Naive B cell (primary cell): ENCODE results near the gene KAZN. TPM values are rescaled to one million over a fixed set of nuclear protein-coding genes. Genes with fewer than 3 reads are reported as not detected.

Experiments used
- ATAC-seq, 2 donors: fragments of 150-1000 bp; cut with Tn5 transposase; 2 replicates each; pipeline ENCODE4 v1.10.0; 2021; ENCODE audit warnings: low read depth in 2 of 2, mild to moderate bottlenecking in 2 of 2, moderate library complexity in 2 of 2
- DNase-seq: peaks from one replicate; pipeline ENCODE4 v3.0.0; 2022
- H3K27ac Mint-ChIP-seq, 6 donors: one replicate each; pipeline ENCODE4 v1.8.0; 2020 to 2022; ENCODE audit warnings: mild to moderate bottlenecking in 6 of 6, mixed read lengths in 6 of 6, moderate library complexity in 5 of 6, inconsistent platforms in 2 of 6
- H3K27me3 Mint-ChIP-seq, 3 donors: one replicate each; pipeline ENCODE4 v1.8.0; 2021 to 2022; ENCODE audit warnings: mixed read lengths in 3 of 3, mild to moderate bottlenecking in 1 of 3
- H3K36me3 Mint-ChIP-seq, 2 donors: one replicate each; pipeline ENCODE4 v1.8.0; 2020 to 2022; ENCODE audit warnings: mixed read lengths in 2 of 2, inconsistent platforms in 1 of 2, mild to moderate bottlenecking in 1 of 2
- H3K4me1 Mint-ChIP-seq, 3 donors: one replicate each; pipeline ENCODE4 v1.8.0; 2020 to 2022; ENCODE audit warnings: mixed read lengths in 3 of 3, inconsistent platforms in 1 of 3, mild to moderate bottlenecking in 1 of 3, moderate library complexity in 1 of 3
- H3K4me3 Mint-ChIP-seq, 8 donors: one replicate each; pipeline ENCODE4 v1.8.0; 2020 to 2022; ENCODE audit warnings: mild to moderate bottlenecking in 8 of 8, mixed read lengths in 8 of 8, moderate library complexity in 8 of 8, inconsistent platforms in 2 of 8
- H3K9me3 Mint-ChIP-seq, 7 donors: one replicate each; pipeline ENCODE4 v1.8.0; 2020 to 2022; ENCODE audit warnings: mixed read lengths in 7 of 7, mild to moderate bottlenecking in 5 of 7, inconsistent platforms in 2 of 7, moderate library complexity in 1 of 7
- polyA plus RNA-seq, 6 donors: library from polyadenylated mRNA; unstranded; fragments of 300-500 nt; fragmentation: Illumina TruSeq; gene quantifications; one replicate each; pipeline ENCODE4 v1.2.3, GENCODE V29; 2021; ENCODE audit warnings: low read depth in 6 of 6

Gene KAZN
- polyA plus RNA-seq, 6 donors from 2014 or later: 0.16 TPM; not detected in 5

- Mint-ChIP-seq H3K9me3 (peaks cover 0 to 1% (median 0%) of the 10 kb centered on the region in 7 donors), H3K27ac (peak overlapping the region in 5 of 6 donors; percentile 12 to 72 (median 44)), H3K36me3 (no peaks in the 10 kb centered on the region), H3K4me3 (peak overlapping the region in 6 of 8 donors; percentile 8 to 64 (median 33)), H3K27me3 (no peaks in the 10 kb centered on the region), H3K4me1 (peaks cover 14 to 18% (median 16%) of the 10 kb centered on the region in 3 donors)
- DNase-seq (peak; percentile 1), ATAC-seq (peak; percentile 73)
Measured at GRCh38 chr1:14881775-14882672, 283.5 kb downstream of the KAZN start.

- no peak overlapping the region for H3K4me3 Mint-ChIP-seq
- no peaks in the 10 kb centered on the region for H3K9me3 Mint-ChIP-seq
- DNase-seq (no peak), ATAC-seq (no peak)
- no peaks in the 10 kb centered on the region for H3K27me3 Mint-ChIP-seq
- H3K27ac Mint-ChIP-seq: no peak overlapping the region
- peaks cover 14 to 18% (median 16%) of the 10 kb centered on the region in 3 donors for H3K4me1 Mint-ChIP-seq
- no peaks in the 10 kb centered on the region for H3K36me3 Mint-ChIP-seq
Measured at GRCh38 chr1:14884614-14885175, 286.2 kb downstream of the KAZN start.

DNA sequence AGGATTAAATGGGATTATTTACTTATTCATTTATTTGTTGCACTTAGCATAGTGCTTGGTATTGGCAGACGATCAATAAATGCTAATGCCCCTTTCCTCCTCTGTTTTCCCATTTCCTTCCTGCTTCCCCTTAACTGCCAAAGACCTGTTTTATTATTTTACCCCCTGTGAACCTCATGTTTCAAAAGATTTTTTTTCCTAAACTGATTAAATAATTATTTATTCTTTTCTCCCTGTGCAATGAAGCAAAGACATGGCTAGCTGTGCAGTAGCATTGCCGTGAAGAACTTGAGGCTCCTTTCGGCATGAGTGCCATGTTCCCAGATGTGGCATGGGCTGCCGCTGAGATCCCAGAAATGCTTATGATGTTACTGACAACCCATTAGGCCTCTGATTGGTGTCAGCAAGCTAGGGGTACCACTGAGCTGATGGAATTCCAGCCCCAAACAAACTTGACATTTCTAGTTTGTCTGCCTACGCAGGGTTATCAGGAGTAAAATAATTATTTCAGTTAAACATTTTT lies 288.6 kb downstream of the KAZN start:
- Mint-ChIP-seq H3K36me3 (no peaks in the 10 kb centered on the region), H3K27me3 (peaks cover 0 to under 1% (median under 1%) of the 10 kb centered on the region in 3 donors), H3K4me1 (peaks cover 5 to 9% (median 6%) of the 10 kb centered on the region in 3 donors), H3K27ac (no peak overlapping the region), H3K4me3 (no peak overlapping the region), H3K9me3 (peaks cover 0 to 2% (median 0%) of the 10 kb centered on the region in 7 donors)
- no peak for DNase-seq
- ATAC-seq: no peak

GRCh38 chr1:14887764-14888350 lies 289.4 kb downstream of the KAZN start:
- Mint-ChIP-seq H3K27me3 (peaks cover 3 to 8% (median 8%) of the 10 kb centered on the region in 3 donors), H3K27ac (no peak overlapping the region), H3K36me3 (no peaks in the 10 kb centered on the region), H3K4me3 (no peak overlapping the region), H3K4me1 (peaks cover 0 to 3% (median 0%) of the 10 kb centered on the region in 3 donors), H3K9me3 (peaks cover 0 to 2% (median 0%) of the 10 kb centered on the region in 7 donors)
- no peak for ATAC-seq
- DNase-seq: no peak

- Mint-ChIP-seq H3K9me3 (peaks cover 0 to 2% (median 0%) of the 10 kb centered on the region in 7 donors), H3K27me3 (peaks cover 3 to 13% (median 12%) of the 10 kb centered on the region in 3 donors), H3K4me3 (no peak overlapping the region), H3K27ac (peak overlapping the region in 1 of 6 donors; percentile 75), H3K4me1 (peaks cover 0 to 1% (median 0%) of the 10 kb centered on the region in 3 donors), H3K36me3 (no peaks in the 10 kb centered on the region)
- DNase-seq (no peak), ATAC-seq (no peak)
Measured at GRCh38 chr1:14888374-14888773, 289.9 kb downstream of the KAZN start.

GRCh38 chr1:14889825-14890440 lies 291.4 kb downstream of the KAZN start:
- ATAC-seq (no peak), DNase-seq (no peak)
- Mint-ChIP-seq H3K27me3 (peaks cover 7 to 22% (median 16%) of the 10 kb centered on the region in 3 donors), H3K4me3 (no peak overlapping the region), H3K36me3 (no peaks in the 10 kb centered on the region), H3K4me1 (no peaks in the 10 kb centered on the region), H3K9me3 (peaks cover 0 to 2% (median 0%) of the 10 kb centered on the region in 7 donors), H3K27ac (no peak overlapping the region)

GRCh38 chr1:14891991-14892390 lies 293.5 kb downstream of the KAZN start:
- ATAC-seq (no peak), DNase-seq (no peak)
- Mint-ChIP-seq H3K27me3 (peaks cover 7 to 22% (median 16%) of the 10 kb centered on the region in 3 donors), H3K4me1 (no peaks in the 10 kb centered on the region), H3K27ac (no peak overlapping the region), H3K9me3 (peaks cover 0 to 3% (median 0%) of the 10 kb centered on the region in 7 donors), H3K36me3 (no peaks in the 10 kb centered on the region), H3K4me3 (no peak overlapping the region)

DNA sequence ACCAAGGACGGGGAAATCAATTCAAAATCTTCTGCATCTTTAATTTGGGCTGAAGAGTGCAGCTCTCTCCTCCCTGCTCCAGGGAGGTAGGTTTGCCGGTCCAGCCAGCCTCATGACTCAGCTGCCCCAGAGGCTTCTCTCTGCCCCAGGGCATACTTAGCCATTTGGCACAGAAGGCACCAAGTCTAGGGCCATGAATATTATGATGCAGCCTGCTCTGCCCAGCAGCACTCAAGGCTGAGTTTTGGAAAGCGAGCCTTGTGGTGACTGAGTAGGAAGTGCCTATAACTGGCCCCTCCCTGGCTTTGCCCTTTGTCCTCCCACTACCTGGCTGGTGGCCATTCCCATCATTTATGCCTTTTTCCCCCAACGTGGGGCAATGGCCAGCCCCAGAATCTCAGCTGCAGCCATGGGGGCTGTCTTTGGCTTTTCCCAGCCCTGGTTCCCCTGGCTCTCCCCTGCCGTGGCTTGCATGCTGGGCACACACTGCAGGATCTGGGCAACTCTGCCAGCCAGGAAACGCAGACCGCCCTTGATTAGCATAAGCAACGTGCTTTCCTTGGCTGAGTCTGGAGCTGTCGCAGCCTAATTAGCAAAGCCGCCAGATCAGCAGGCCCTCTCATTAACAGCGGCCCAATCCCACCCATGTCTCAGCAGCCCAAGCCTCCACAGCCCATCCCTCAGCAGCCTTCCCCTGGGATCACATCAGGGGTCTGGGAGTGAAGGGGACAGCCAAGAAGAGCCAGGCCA lies 296.5 kb downstream of the KAZN start:
- DNase-seq (no peak), ATAC-seq (no peak)
- Mint-ChIP-seq H3K27me3 (peaks cover 7 to 28% (median 21%) of the 10 kb centered on the region in 3 donors), H3K4me3 (no peak overlapping the region), H3K9me3 (peaks cover 0 to 5% (median 0%) of the 10 kb centered on the region in 7 donors), H3K27ac (peak overlapping the region in 1 of 6 donors; percentile 86), H3K4me1 (no peaks in the 10 kb centered on the region), H3K36me3 (no peaks in the 10 kb centered on the region)

- no peak overlapping the region for H3K27ac Mint-ChIP-seq
- peaks cover 0 to 5% (median 0%) of the 10 kb centered on the region in 7 donors for H3K9me3 Mint-ChIP-seq
- H3K4me1 Mint-ChIP-seq: no peaks in the 10 kb centered on the region
- no peak for ATAC-seq
- H3K36me3 Mint-ChIP-seq: no peaks in the 10 kb centered on the region
- no peak for DNase-seq
- no peak overlapping the region for H3K4me3 Mint-ChIP-seq
- H3K27me3 Mint-ChIP-seq: peaks cover 7 to 32% (median 26%) of the 10 kb centered on the region in 3 donors
Measured at GRCh38 chr1:14895727-14896126, 297.2 kb downstream of the KAZN start.

DNA sequence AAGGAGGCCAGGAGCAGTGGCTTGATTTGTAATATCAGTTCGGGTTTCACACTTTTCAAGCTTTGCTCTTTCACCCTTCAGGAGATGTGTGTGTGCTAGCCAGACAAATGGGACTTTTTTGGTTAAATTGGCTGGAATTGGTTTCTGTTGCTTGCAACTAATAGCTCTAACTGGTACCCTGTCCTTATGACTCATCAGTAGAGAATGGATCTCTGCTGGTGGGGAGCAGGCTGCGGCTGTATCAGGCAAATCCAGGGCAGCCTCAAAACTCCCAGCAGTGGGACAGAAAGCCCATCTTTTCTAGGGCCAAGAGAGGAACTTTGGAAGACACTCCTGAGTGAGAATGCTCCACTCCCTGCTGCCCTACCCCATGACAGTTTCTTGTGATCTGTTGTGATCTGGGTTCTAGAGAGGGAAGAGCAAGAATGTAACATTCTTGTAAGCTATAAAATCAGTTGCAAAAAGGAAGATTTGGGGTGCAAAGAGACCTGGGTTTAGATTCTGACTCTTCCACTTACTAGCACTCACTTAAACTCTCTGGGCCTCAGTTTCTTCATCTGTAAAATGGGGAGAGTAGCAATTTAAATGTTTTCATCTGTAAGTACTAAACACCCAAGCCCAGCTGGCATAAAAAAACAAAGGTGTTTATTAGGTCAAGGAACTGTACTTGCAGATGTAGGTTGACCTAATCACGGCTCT lies 298.0 kb downstream of the KAZN start:
- ATAC-seq (no peak), DNase-seq (no peak)
- Mint-ChIP-seq H3K4me3 (no peak overlapping the region), H3K27me3 (peaks cover 7 to 40% (median 32%) of the 10 kb centered on the region in 3 donors), H3K9me3 (peaks cover 0 to 5% (median 0%) of the 10 kb centered on the region in 7 donors), H3K36me3 (no peaks in the 10 kb centered on the region), H3K4me1 (no peaks in the 10 kb centered on the region), H3K27ac (no peak overlapping the region)

DNA sequence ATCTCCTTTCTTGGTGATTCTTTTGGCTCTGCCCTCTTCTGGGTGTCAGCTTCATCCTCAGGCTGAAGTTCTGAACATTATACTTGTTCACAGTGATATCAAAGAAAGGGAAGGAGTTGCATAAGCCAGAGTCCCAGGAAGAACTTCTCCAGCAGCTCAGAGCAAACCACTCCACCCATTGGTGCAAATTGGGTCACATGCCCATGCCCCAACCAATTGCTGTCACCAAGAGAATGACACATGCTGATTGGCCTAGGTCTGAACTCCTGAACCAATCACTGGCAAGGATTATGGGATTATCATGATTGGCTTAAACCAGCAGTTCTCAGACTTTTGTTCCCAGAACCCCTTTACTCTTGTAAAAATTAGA lies 298.6 kb downstream of the KAZN start:
- H3K4me1 Mint-ChIP-seq: no peaks in the 10 kb centered on the region
- H3K27me3 Mint-ChIP-seq: peaks cover 7 to 41% (median 32%) of the 10 kb centered on the region in 3 donors
- H3K36me3 Mint-ChIP-seq: no peaks in the 10 kb centered on the region
- no peak for DNase-seq
- no peak for ATAC-seq
- no peak overlapping the region for H3K27ac Mint-ChIP-seq
- peaks cover 0 to 5% (median 0%) of the 10 kb centered on the region in 7 donors for H3K9me3 Mint-ChIP-seq
- no peak overlapping the region for H3K4me3 Mint-ChIP-seq

DNA sequence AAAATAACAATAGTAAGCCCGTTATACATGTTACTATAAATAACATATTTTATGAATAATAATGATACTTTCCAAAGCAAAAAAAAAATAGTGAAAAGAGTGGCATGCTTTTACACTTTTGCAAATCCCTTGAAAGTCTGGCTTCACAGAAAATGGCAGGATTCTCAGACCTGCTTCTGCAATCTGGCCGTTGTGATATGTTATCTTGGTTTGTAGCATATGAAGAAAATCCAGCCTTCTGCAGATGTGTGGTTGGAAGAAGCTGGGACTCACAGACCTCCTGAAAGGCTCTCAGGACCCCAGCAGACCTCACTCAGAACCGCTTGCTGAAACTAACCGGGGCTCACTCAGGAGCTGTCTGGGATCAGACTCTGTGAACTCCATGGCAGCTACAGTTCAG lies 299.1 kb downstream of the KAZN start:
- DNase-seq: no peak
- Mint-ChIP-seq H3K4me1 (no peaks in the 10 kb centered on the region), H3K9me3 (peaks cover 0 to 5% (median 0%) of the 10 kb centered on the region in 7 donors), H3K27ac (no peak overlapping the region), H3K4me3 (no peak overlapping the region), H3K27me3 (peaks cover 7 to 37% (median 27%) of the 10 kb centered on the region in 3 donors), H3K36me3 (no peaks in the 10 kb centered on the region)
- no peak for ATAC-seq
